IMR-90 (cell line): ENCODE data around the gene PRKCE.
A peak's percentile ranks its signal among the peaks of the same experiment; 100 is the strongest.

Experiments used
- CEBPB ChIP-seq: IDR thresholded peaks from 2 replicates; pipeline ENCODE4 v1.6.1; 2012; ENCODE audit warnings: low read depth, low read length, improper control_type of control experiment
- CHD1 ChIP-seq: IDR thresholded peaks from 2 replicates; pipeline ENCODE4 v1.6.1; 2012; ENCODE audit warnings: low read depth, low read length, improper control_type of control experiment
- CTCF ChIP-seq: conservative IDR thresholded peaks from 2 replicates; pipeline ENCODE4 v1.5.1; 2012; ENCODE audit warnings: mild to moderate bottlenecking, low read depth, low read length, improper control_type of control experiment
- ELK1 ChIP-seq: fragments of 150-350 bp; IDR thresholded peaks from 2 replicates; pipeline ENCODE4 v1.6.1; 2016; ENCODE audit warnings: low read depth, mild to moderate bottlenecking, low read length, moderate library complexity, borderline replicate concordance
- POLR2A ChIP-seq: IDR thresholded peaks from 2 replicates; pipeline ENCODE4 v1.6.1; 2012; ENCODE audit warnings: mild to moderate bottlenecking, low read depth, low read length
- RAD21 ChIP-seq: IDR thresholded peaks from 2 replicates; pipeline ENCODE4 v1.6.1; 2012; ENCODE audit warnings: low read length, improper control_type of control experiment

GRCh38 chr2:45770811-45771210 lies 119.3 kb downstream of the PRKCE start:
- TF ChIP-seq CHD1 (no peak), POLR2A (no peak), CEBPB (peak; percentile 48; the same call in 1 of the 2 replicates), RAD21 (no peak), CTCF (no peak), ELK1 (no peak)
